Measurements from ENCODE around the gene KMT2E.

Gene KMT2E

DNA sequence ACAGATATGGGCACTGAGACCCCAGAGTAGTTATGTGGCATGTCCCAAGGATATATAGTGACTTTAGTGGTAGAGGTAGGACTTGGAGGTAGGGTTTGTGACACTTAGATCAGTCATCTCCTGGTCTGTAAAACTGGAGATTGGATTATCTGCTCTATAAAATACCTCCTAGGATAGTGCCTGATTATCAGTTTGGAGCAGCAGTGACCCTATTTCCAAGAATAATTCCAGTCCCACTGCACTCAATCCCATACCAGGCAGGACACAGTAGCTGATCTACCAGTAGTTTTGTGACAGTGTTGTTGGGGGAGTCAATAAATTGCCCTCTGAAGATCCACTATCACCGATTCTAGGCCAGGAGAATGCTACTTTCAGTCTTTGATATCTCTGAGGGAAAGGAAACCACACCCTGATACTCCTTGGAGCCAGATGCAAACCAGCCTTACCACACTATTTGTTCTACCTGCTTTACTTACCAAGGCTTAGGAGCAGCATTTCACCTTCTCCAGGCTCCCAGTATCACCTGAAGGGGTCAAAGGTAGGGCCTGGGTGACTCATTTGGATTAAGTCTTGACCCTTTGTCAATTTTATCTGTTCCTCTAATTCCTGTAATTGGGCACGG lies 30.6 kb downstream of the KMT2E start:
- Histone ChIP-seq H3K27me3 (ENCODE audit: control insufficient read depth, low read length) (no peaks in the 10 kb centered on the region), H3K9me2 (replicated peaks; ENCODE audit: control insufficient read depth, low read length) (no peaks in the 10 kb centered on the region)
- no peak for TF ChIP-seq EZH2phosphoT487 (IDR thresholded peaks at IDR 0.05; ENCODE audit: borderline replicate concordance, low read length)
- TF ChIP-seq, protein P1, sequence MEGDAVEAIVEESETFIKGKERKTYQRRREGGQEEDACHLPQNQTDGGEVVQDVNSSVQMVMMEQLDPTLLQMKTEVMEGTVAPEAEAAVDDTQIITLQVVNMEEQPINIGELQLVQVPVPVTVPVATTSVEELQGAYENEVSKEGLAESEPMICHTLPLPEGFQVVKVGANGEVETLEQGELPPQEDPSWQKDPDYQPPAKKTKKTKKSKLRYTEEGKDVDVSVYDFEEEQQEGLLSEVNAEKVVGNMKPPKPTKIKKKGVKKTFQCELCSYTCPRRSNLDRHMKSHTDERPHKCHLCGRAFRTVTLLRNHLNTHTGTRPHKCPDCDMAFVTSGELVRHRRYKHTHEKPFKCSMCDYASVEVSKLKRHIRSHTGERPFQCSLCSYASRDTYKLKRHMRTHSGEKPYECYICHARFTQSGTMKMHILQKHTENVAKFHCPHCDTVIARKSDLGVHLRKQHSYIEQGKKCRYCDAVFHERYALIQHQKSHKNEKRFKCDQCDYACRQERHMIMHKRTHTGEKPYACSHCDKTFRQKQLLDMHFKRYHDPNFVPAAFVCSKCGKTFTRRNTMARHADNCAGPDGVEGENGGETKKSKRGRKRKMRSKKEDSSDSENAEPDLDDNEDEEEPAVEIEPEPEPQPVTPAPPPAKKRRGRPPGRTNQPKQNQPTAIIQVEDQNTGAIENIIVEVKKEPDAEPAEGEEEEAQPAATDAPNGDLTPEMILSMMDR (IDR thresholded peaks at IDR 0.05; ENCODE audit: low read depth, low read length, poor library complexity, severe bottlenecking) = no peak

GRCh38 chr7:105046414-105046813 lies 32.4 kb downstream of the KMT2E start:
- Histone ChIP-seq H3K9me3 (ENCODE audit: control insufficient read depth, insufficient read depth, low read length) (no peaks in the 10 kb centered on the region), H3K27ac (ENCODE audit: low read depth, low read length) (no peak overlapping the region), H3F3A (ENCODE audit: control insufficient read depth, insufficient read depth) (0 out of 2 replicates have a peak, but pooled peaks cover 2% of the 10 kb centered on the region), H3K79me2 (ENCODE audit: control insufficient read depth, low read length) (peaks cover 92% of the 10 kb centered on the region), H3K4me3 (ENCODE audit: low read length) (no peak overlapping the region), H3K4me2 (ENCODE audit: low read length) (no peak overlapping the region), H4K20me1 (ENCODE audit: control insufficient read depth, insufficient read depth, low read depth, low read length) (0 out of 2 replicates have a peak, but pooled peaks cover 3% of the 10 kb centered on the region), H3K36me3 (ENCODE audit: control insufficient read depth, low read length) (peaks cover 93% of the 10 kb centered on the region), H3K27me3 (ENCODE audit: control insufficient read depth, low read length) (no peaks in the 10 kb centered on the region), H3K4me1 (ENCODE audit: control insufficient read depth, low read length) (no peaks in the 10 kb centered on the region), H3K9me2 (replicated peaks; ENCODE audit: control insufficient read depth, low read length) (no peaks in the 10 kb centered on the region)
- no peak for TF ChIP-seq EZH2phosphoT487 (IDR thresholded peaks at IDR 0.05; ENCODE audit: borderline replicate concordance, low read length)
- TF ChIP-seq, protein P1 (IDR thresholded peaks at IDR 0.05; ENCODE audit: low read depth, low read length, poor library complexity, severe bottlenecking) = no peak

More for the DNA sequence above, 30.6 kb downstream of the KMT2E start:
- H3F3A ChIP-seq (ENCODE audit: control insufficient read depth, insufficient read depth) = peaks cover 13% of the 10 kb centered on the region
- no peak overlapping the region for H3K4me2 ChIP-seq (ENCODE audit: low read length)
- no peaks in the 10 kb centered on the region for H3K9me3 ChIP-seq (ENCODE audit: control insufficient read depth, insufficient read depth, low read length)
- H3K27ac ChIP-seq (ENCODE audit: low read depth, low read length) = no peak overlapping the region
- H3K79me2 ChIP-seq (ENCODE audit: control insufficient read depth, low read length) = peaks cover 92% of the 10 kb centered on the region
- no peak overlapping the region for H3K4me3 ChIP-seq (ENCODE audit: low read length)
- H4K20me1 ChIP-seq (ENCODE audit: control insufficient read depth, insufficient read depth, low read depth, low read length) = peaks cover 6% of the 10 kb centered on the region; the same call in 1 of the 2 replicates
- peaks cover 94% of the 10 kb centered on the region for H3K36me3 ChIP-seq (ENCODE audit: control insufficient read depth, low read length)
- H3K4me1 ChIP-seq (ENCODE audit: control insufficient read depth, low read length) = no peaks in the 10 kb centered on the region

DNA sequence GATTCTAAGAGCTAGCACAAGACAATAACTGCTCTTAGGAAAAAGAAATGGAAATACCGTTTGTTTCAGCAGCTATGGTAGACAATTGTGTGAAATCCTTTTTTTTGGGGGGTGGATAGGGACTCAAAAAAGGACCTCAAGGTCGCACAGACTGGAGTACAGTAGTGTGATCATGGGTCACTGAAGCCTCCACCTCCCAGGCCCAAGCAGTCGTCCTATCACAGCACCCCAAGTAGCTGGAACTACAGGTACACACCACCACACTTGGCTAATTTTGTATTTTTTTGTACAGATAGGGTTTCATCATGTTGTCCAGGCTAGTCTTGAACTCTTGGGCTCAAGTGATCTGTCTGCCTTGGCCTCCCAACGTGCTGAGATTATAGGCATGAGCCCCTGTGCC lies 33.9 kb downstream of the KMT2E start:
- Histone ChIP-seq H3K9me2 (replicated peaks; ENCODE audit: control insufficient read depth, low read length) (no peaks in the 10 kb centered on the region), H3K4me1 (ENCODE audit: control insufficient read depth, low read length) (no peaks in the 10 kb centered on the region), H3K9me3 (ENCODE audit: control insufficient read depth, insufficient read depth, low read length) (no peaks in the 10 kb centered on the region), H3K4me2 (ENCODE audit: low read length) (no peak overlapping the region), H3K79me2 (ENCODE audit: control insufficient read depth, low read length) (peaks cover 92% of the 10 kb centered on the region), H3K27me3 (ENCODE audit: control insufficient read depth, low read length) (no peaks in the 10 kb centered on the region), H4K20me1 (ENCODE audit: control insufficient read depth, insufficient read depth, low read depth, low read length) (0 out of 2 replicates have a peak, but pooled peaks cover 3% of the 10 kb centered on the region), H3K27ac (ENCODE audit: low read depth, low read length) (no peak overlapping the region), H3K36me3 (ENCODE audit: control insufficient read depth, low read length) (peaks cover 90% of the 10 kb centered on the region), H3K4me3 (ENCODE audit: low read length) (no peak overlapping the region), H3F3A (ENCODE audit: control insufficient read depth, insufficient read depth) (0 out of 2 replicates have a peak, but pooled peaks cover 2% of the 10 kb centered on the region)
- no peak for TF ChIP-seq EZH2phosphoT487 (IDR thresholded peaks at IDR 0.05; ENCODE audit: borderline replicate concordance, low read length)
- TF ChIP-seq, protein P1 (IDR thresholded peaks at IDR 0.05; ENCODE audit: low read depth, low read length, poor library complexity, severe bottlenecking) = no peak

Measured in DOHH2 (cell line).